ENCODE data around the gene PREP.

PREP gene

DNA sequence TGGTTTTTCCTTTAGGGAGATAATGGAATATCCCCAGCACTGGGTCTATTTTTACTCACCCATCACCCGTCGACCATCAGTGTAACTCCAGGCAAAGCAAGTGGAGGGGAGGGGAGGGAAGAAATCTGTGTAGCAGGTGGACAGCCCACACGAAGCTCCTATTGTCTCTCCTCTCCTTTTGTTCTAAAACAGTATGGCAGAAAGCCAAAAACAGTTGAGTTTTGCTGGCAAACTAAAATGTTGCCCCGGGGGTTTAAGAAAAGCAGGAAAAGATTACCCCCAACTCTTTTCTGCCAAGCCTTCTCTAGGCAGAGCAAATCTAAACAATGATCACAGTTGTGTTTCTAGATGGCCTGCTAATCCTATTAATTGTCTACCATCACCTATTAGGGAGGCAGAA is 89.7 kb downstream of the PREP start:
- in situ Hi-C loops (cut with MboI; ENCODE audit: low sequenced_read_pairs): no loop called here

DNA sequence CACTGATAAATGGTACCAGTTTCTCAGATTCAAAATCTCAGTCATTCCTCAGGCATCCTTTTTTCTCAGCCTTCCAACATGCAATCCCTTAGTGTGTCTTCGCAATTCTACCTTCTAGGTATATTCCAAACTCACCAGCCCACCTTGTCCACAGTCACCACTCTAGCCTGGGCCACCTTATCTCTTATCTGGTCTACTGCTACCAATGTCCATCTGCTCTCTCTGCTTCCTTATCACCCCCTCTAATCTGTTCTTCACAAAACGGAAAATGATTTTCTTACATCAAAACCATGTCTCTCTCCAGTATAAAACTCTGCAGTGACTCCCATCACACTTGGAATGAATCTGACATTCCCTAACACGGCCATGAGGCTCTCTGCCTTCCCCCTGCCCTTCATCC is 91.9 kb downstream of the PREP start:
- in situ Hi-C loops (cut with MboI; ENCODE audit: low sequenced_read_pairs): no loop called here

DNA sequence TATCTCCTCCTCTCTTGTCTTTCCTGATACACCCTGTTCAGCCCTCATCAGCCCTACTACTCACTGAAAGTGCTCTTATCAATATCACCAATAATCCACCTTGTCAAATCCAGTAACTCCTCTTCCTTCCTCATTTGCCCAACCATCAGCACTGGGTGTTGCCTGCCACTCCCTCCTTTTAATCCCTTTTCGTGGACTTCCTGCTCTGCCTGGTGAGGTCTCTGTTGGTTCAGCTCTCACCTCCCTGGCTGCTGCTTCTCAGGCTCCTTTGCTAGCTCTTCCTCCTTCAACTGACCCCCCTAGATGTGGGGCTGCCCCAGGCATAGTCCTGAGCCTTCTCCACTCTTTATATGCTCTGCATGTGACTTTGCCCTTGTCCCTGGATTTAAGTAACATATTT is 92.5 kb downstream of the PREP start:
- in situ Hi-C loops (cut with MboI; ENCODE audit: low sequenced_read_pairs): no loop called here

DNA sequence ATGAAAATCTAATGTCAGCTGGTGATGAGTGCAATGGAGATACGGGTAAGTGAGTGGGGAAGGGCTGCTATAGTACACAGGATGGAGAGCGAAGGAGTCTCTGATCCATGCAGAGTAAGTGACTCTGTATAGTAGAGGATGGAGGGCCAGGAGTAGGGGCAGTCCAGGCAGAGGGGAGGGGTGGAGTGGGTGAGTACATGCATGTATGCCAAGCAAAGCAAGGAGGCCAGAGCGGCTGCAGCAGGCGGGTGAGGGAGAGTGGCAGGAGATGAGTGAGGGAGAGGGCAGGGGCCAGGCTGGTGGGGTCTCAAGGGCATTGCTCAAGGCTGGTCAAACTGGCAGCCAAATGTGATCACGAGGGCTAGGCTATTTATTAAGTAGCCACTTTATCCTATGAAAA is 94.0 kb downstream of the PREP start:
- in situ Hi-C loops (cut with MboI; ENCODE audit: low sequenced_read_pairs): no loop called here

DNA sequence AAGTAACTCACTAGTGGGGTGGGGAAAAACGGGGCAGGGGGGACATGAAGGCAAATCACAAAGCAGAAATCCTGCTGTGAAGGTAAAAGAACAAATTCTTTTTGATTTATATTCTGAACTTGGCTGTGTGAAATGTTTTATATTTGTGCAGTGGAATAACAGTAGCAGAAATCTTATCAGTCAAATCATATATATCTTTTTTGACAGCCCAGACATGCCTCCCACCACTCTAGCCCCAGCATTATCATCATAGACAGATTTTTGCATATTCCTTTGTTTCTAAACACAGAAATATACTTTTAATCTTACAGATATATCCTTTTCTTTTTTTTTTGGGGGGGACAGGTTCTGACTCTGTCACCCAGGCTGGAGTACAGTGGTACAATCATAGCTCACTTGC is 97.4 kb downstream of the PREP start:
- in situ Hi-C loops (cut with MboI; ENCODE audit: low sequenced_read_pairs): no loop called here

DNA sequence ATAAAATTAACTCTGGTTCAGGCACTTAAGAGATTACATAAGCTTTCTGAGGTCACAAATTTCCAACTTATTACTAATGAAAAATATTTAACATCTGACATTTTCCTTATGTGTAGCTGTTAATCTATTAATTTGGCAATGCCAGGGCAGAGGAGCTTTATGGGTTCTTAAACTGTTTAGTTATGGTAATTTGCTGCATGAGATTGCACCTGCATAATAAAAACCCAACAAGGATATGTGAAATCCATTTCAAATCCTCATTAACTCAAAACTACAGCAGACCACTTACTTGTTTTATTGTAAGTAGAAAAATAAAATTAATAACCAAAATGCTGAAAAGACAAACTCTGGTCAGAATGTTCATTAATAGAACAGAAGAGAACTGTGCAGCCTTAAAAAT is 98.1 kb downstream of the PREP start:
- in situ Hi-C loops (cut with MboI; ENCODE audit: low sequenced_read_pairs): no loop called here

DNA sequence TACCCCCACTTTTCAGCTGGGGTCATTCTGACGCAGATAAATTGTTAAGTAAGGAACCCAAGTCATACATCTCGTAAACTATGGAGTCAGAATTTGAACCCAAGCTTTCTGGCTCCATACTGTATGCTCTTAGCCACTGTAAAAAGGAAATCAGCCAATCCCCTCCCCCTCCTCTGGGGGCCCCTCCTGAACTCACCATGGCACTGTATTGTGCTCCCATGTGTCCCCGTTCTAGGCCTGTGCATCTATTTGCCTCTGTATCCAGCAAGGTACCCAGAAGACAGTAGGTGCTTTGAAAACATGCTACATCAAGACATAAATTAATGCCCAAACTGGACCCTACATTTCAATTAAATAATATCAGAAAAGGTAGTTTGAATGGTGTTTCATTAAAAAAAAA is 98.5 kb downstream of the PREP start:
- in situ Hi-C loops (cut with MboI; ENCODE audit: low sequenced_read_pairs): no loop called here

DNA sequence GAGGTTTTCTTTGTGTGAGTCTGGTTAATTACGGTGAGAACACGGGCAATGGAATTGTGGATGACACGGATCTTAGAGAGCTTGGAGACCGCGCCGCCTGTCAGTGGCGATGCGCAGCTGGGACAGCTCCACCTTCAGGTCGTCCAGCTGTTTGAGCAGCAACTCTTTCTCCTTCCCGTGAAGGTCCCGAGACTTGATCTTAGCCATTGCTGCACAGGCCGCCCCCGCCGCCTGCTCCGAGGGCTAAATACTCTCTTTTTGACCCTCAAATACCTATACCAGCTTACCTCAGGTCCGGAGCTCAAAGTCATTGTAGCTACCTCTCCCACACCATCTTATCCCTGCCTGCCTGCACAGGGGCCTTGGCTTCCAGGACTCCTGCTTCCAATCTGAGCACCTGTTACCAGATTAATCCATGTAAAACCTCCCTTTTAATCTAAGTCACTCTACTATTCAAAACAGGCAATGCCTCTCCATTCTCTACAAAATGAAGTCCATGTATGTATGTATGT is 100.2 kb downstream of the PREP start:
- in situ Hi-C loops (cut with MboI; ENCODE audit: low sequenced_read_pairs): no loop called here

DNA sequence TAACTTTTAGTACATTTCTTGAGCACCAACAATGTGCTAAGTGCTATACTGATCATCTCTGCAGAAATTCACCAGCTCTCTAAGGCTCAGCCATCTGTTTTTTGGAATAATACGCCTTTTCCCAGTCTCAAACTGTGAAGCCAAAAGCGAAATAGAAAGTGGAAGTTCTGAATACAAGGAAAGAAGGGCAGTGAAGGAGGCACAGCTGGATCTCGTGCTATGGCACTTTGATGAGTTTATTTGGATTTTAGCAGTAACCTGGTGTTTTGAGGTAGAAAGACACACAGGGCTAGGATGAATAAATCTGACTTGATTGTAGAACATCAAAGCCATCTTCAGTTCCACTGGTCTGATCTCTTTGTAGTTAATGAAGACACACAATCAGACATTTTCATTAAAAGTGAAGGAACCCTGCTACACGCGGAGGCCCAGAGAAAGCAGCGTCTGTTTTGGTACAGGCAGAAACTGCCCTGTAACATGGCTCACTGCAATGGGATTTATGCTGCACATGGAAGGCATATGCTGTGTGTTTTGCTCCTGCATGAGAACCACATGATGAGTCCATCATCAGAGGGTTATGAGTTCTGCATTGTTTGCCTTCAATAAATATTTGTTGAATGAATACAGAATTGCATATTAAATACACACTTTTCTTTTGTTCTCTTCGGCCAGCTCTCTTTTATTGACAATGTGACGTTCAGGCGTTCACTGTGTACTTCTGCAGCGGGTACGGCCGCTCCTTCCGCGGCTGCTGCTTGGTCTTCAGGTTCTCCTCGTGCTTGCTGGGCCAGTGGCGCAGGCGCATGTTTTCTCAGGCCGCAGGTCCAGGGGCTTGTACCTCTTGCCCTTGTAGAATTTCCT is 100.9 kb downstream of the PREP start:
- in situ Hi-C loops (cut with MboI; ENCODE audit: low sequenced_read_pairs): no loop called here

DNA sequence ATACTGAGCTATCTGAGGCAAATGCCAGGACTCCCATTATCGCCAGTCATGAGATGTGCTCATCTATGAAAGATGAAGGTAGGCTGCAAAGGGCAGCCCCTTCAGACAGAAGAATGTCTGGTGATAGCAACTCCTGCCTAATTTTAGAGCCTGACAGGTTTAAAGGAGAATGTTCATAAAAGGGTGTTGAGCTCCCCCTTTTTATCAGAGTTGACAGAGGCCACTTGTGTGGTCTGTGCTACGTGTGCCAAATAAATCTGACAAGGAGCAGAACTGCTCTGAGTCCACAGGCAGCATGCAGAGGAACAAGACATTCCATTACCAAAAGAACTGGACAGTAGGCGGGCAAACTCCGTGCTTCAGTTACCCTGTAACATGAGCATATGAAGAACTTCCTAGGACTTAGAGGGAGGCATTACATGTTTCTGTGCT is 101.8 kb downstream of the PREP start:
- in situ Hi-C loops (cut with MboI; ENCODE audit: low sequenced_read_pairs): no loop called here

DNA sequence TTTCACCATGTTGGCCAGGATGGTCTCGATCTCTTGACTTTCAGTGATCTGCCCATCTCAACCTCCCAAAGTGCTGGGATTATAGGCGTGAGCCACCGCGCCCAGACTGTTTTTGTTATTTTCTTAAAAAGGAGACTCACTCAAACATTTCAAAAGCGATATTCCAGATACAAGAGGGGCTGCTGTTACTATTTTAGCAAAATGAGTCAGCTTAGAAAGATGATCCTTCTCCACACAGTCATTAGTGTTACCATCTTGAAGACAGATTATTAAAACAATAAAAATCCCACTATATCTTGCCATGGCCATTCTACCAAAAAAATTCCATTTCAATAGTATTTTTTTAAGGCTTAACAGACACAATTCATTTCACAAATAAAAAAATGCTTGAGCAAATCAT is 102.8 kb downstream of the PREP start:
- in situ Hi-C loops (cut with MboI; ENCODE audit: low sequenced_read_pairs): no loop called here

DNA sequence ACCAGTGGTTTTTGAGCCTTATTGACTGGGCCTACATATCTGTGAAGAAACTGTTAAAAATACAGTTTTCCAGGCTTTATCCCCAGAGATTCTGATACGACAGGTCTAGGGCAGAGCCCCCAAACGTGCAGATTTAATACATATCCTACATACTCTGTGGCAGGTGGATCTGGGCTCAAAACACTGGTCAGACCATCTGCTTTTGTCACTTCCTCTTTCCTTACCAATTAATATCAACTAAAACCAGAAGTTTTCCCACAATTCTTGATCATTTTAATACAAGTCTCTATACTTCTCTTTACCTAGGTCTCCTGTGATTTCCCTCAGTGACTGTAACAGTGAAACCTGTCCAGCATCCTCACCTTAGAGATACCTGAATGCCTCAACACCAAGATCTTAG is 108.8 kb downstream of the PREP start:
- in situ Hi-C loops (cut with MboI; ENCODE audit: low sequenced_read_pairs): no loop called here

DNA sequence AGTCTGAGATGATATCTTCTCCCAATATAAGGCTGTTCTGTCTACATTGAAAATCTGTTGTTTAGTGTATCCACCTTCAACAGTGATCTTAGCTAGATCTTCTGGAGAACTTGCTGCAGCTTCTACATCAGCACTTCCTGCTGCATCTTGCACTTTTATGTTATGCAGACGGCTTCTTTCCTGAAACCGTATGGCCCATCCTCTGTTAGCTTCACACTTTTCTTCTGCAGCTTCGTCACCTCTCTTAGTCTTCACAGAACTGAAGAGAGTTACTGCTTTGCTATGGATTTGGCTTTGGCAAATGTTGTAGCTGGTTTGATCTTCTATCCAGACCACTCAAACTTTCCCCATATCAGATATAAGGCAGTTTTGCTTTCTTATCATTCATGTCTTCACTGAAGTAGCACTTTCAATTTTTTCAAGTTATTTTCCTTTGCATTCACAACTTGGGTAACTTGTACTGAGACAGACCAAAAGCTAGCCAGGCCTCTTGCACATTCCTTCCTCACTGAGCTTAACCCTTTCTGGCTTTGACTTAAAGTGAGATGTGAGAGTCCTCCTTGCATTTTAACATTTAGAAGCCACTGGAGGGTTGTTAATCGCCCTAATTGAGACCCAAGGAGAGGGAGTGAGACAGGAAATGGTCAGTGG is 110.1 kb downstream of the PREP start:
- in situ Hi-C loops (cut with MboI; ENCODE audit: low sequenced_read_pairs): no loop called here

DNA sequence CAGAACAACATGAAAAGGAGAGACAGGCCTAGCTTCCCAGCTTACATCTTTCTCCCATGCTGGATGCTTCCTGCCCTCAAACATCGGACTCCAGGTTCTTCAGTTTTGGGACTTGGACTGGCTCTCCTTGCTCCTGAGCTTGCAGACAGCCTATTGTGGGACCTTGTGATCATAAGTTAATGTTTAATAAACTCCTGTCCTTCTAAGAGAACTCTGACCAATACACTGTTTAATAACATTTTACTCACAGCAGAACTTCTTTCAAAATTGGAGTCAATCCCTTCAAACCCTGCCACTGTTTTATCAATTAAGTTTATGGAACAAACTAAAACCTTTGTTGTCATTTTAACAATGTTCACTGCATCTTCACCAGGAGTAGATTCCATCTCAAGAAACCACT is 111.4 kb downstream of the PREP start:
- in situ Hi-C loops (cut with MboI; ENCODE audit: low sequenced_read_pairs): no loop called here

DNA sequence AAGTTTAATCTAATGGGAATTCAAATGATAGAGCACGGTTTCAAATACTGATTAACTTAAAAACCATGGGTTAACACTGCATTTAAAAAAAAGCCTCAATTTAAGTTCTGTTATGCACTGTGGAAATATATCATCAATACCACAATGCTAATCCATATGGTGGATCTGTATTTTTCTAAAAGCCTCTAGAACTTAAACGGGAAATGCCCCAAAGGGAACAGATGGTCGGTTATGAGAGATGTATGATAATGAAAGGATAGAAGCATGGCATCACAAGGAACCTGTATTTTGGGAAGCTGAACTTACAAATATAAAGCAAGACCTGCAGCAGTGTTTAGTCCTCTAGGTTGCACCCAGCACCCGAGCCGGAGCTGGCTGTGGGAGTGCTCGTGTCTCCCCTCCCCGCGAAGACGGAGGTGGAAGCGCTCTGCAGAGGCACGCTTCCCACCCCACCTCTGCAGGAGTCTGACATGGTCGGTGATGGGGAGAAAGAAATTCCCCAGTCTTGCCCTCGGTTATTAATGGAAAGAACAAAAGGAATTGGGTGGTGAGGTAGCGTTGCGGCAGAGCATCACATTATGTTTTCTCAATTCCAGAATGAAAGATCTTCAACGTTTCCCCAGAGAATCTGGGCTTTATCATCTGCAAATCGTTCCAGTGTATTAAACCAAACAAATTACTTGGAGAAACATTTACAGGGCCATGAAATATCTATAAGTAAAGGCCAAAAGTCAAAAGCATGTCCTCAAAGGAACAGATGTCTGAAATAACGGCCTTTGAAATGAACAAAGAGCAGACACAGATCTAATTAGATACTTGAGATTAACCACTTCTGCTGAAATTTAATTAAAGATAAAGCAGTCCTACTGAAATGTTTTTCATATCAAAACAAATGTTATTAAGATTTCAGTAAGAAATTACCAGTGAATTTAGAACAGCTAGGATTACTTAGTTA is 120.0 kb downstream of the PREP start:
- in situ Hi-C loops (cut with MboI; ENCODE audit: low sequenced_read_pairs): no loop called here

DNA sequence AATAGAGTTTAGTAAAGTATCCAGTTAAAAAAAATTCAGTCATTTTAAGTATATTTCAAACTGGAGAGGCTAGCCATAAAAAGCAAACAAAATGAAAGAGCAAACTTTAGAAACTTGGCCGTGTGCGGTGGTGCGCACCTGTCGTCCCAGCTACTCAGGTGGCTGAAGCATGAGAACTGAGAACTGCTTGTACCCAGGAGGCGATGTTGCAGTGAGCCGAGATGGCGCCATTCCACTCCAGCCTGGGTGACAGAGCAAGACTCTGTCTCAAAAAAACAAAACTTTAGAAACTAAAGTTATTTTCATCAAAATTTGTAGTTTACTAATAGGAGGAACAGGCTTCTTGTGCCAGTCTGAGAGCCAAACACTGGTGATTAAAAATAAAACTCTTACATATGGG is 122.8 kb downstream of the PREP start:
- in situ Hi-C loops (cut with MboI; ENCODE audit: low sequenced_read_pairs): no loop called here

DNA sequence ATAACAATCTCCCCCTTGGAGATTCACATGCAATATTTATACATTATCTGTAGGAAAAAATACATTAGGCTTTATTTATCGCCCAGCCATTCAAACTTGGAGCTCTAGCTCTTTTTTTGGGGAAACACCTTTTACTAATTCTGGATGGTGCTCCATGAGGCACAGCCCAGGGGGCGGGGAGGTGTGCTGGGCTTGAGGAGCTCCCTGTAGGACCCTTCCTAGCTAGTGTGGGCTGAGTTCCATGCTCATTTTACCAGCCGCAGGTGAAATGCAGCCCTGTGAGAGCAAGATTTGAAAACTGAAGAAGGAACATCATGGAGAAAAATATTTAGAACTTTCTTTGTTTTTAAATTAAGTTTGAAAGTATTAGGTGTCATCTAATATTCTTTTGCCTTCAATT is 123.4 kb downstream of the PREP start:
- in situ Hi-C loops (cut with MboI; ENCODE audit: low sequenced_read_pairs): no loop called here

DNA sequence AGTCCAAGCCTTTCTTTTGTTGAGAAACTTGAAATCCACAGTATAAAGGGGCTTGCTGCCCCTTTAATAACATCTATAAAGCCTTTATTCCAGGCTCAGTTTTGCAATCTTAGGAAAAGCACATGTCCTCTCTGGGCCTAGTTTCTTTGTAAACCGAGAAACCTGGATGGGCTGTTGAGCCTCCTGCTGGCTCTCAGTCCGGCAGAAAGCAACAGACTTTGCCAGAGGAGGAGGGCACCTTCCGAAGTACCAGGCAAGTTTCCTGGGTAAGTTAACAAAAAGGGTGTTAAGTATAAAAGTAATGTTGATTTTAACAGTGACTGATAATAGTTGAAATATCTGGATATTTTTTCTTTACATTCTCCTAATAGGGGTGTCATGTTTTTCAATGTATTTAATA is 124.1 kb downstream of the PREP start:
- in situ Hi-C loops (cut with MboI; ENCODE audit: low sequenced_read_pairs): no loop called here

DNA sequence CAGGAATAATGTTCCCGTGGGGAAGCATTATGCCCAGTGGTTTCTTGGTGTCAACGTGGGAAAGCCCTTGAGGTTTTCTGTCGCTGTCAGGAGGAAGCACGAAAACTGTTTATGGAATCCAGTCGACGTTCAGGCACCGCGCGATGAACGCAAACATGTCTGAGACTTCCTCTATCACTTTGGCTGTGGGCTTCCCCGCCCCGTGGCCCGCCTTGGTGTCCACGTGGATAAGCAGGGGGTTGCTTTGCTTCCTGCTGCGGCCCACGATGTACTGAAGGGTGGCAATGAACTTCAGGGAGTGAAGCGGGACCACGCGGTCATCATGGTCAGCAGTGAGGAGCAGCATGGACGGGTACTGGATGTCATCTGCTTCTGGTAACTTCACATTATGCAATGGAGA is 124.8 kb downstream of the PREP start:
- in situ Hi-C loops (cut with MboI; ENCODE audit: low sequenced_read_pairs): no loop called here

DNA sequence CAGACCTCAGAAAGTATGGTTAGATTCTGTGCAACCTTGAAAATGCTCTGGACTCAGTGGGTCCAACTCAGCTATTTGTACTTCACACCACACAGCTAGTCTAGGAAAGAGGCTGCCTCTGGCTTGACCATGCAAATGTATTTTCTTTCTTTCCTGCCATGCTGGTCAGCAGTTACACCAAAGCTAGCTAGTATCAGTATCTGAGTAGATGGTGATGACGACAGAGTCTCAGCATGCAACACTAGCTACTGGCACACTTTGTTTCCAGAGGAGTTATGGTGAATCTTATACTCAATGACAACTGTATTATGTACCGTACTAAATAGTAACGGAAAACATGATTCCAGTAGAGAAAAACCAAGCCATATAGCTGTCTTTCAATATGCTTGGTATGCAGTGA is 126.5 kb downstream of the PREP start:
- in situ Hi-C loops (cut with MboI; ENCODE audit: low sequenced_read_pairs): no loop called here

DNA sequence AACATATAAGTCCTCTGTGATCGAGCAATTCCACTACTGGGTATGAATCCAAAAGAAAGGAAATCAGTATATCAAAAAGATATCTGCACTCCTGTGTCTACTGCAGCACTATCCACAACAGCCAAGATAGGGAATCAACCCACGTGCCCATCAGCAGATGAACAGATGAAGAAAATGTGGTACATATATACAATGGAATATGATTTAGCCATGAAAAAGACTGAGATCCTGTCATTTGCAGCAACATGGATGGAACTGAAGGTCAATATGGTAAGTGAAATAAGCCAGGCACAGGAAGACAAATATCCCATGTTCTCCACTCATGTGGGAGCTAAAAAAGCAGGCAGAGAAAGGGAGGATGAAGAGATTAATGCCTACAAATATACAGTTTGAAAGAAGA is 127.3 kb downstream of the PREP start:
- in situ Hi-C loops (cut with MboI; ENCODE audit: low sequenced_read_pairs): no loop called here
